Natural killer cell (primary cell): ENCODE results near the gene DDX1. TPM values are rescaled to one million over a fixed set of nuclear protein-coding genes. Genes with fewer than 3 reads are reported as not detected.
"Not testable (repeated sequence)": the region's sequence is repeated elsewhere in the genome, so short reads cannot be mapped to it uniquely, and the experiment has no call there.

Experiments used
- ATAC-seq, 3 donors: fragments of 150-1000 bp in 2 of 3; fragments of 200-7000 bp in 1 of 3; cut with Tn5 transposase; 1 replicate in 1 of 3; 2 replicates in 2 of 3; pipeline ENCODE4 v1.10.0; 2021; ENCODE audit warnings: mild to moderate bottlenecking in 2 of 3, moderate library complexity in 2 of 3
- DNase-seq, 2 donors: peaks; one replicate each; pipeline versions ENCODE4 v3.0.0 to v3.0.0-alpha.2; 2013 to 2021; ENCODE audit warnings: mixed read lengths in 1 of 2
- H3K27ac ChIP-seq: one replicate; pipeline ENCODE4 v1.5.1; 2013; ENCODE audit warnings: mild to moderate bottlenecking, low read length
- H3K27me3 ChIP-seq: one replicate; pipeline ENCODE4 v1.6.1; 2013; ENCODE audit warnings: low read length; ENCODE audit not compliant: control insufficient read depth, insufficient read depth
- H3K36me3 ChIP-seq: one replicate; pipeline ENCODE4 v1.6.1; 2013; ENCODE audit warnings: low read length; ENCODE audit not compliant: control insufficient read depth, insufficient read depth
- H3K4me1 ChIP-seq: one replicate; pipeline ENCODE4 v1.6.1; 2013; ENCODE audit warnings: low read length; ENCODE audit not compliant: control insufficient read depth, insufficient read depth
- H3K4me3 ChIP-seq: one replicate; pipeline ENCODE4 v1.5.1; 2013; ENCODE audit warnings: low read length
- H3K9me3 ChIP-seq: one replicate; pipeline ENCODE4 v1.6.1; 2013; ENCODE audit warnings: low read length; ENCODE audit not compliant: control insufficient read depth, insufficient read depth
- H3K27ac Mint-ChIP-seq, 2 donors: one replicate each; pipeline ENCODE4 v1.8.0; 2022; ENCODE audit warnings: mild to moderate bottlenecking in 2 of 2, mixed read lengths in 2 of 2, moderate library complexity in 1 of 2
- H3K27me3 Mint-ChIP-seq, 2 donors: one replicate each; pipeline ENCODE4 v1.8.0; 2022; ENCODE audit warnings: low read depth in 2 of 2, mixed read lengths in 2 of 2
- H3K36me3 Mint-ChIP-seq: one replicate; pipeline ENCODE4 v1.8.0; 2022; ENCODE audit warnings: mixed read lengths
- H3K4me1 Mint-ChIP-seq, 2 donors: one replicate each; pipeline ENCODE4 v1.8.0; 2022; ENCODE audit warnings: mixed read lengths in 2 of 2
- H3K4me3 Mint-ChIP-seq: one replicate; pipeline ENCODE4 v1.8.0; 2022; ENCODE audit warnings: mild to moderate bottlenecking, moderate library complexity, mixed read lengths
- H3K9me3 Mint-ChIP-seq, 2 donors: one replicate each; pipeline ENCODE4 v1.8.0; 2022; ENCODE audit warnings: mixed read lengths in 2 of 2
- WGBS: methylation state at CpG from one replicate; pipeline ENCODE4 v1.1.7; 2013; ENCODE audit warnings: missing lambda C conversion rate; ENCODE audit not compliant: insufficient coverage; 5-methylcytosine and 5-hydroxymethylcytosine counted together
- intact Hi-C: fragments of 100-400 bp; cut with micrococcal nuclease; formaldehyde crosslinking; loops from one replicate; pipeline ENCODE4 v1.14.2; 2022
- total RNA-seq, 4 donors: library from RNA; stranded (reverse); fragments of 120-200 nt in 1 of 4; gene quantifications; one replicate each; pipeline versions ENCODE4 v1.2.3 to v1.2.4, GENCODE V29; 2013 to 2022
- TF ChIP-seq, protein P1 (sequence below): fragments of 200-600 bp; IDR thresholded peaks from one replicate; pipeline ENCODE4 v1.8.0; 2022; ENCODE audit warnings: antibody characterized with exemption

DDX1 gene
- total RNA-seq, 3 donors from 2014 or later (not counting 1 experiment from before 2014, with no cell fraction given) = 28.5 to 43.4 (median 37.2) TPM

- Mint-ChIP-seq H3K36me3 (peaks cover 17% of the 10 kb centered on the region), H3K27ac (no peak overlapping the region), H3K27me3 (no peaks in the 10 kb centered on the region), H3K4me1 (peaks cover 0 to 4% of the 10 kb centered on the region in 2 donors), H3K9me3 (no peaks in the 10 kb centered on the region), H3K4me3 (no peak overlapping the region)
- Histone ChIP-seq H3K36me3 (peaks cover 69% of the 10 kb centered on the region), H3K4me1 (no peaks in the 10 kb centered on the region), H3K9me3 (no peaks in the 10 kb centered on the region), H3K27ac (no peak overlapping the region), H3K4me3 (no peak overlapping the region), H3K27me3 (no peaks in the 10 kb centered on the region)
- intact Hi-C loops = no loop called here
- 100% methylated on average over 3 of the region's 4 CpGs for WGBS
- DNase-seq (no peak), ATAC-seq (no peak)
- TF ChIP-seq, protein P1, sequence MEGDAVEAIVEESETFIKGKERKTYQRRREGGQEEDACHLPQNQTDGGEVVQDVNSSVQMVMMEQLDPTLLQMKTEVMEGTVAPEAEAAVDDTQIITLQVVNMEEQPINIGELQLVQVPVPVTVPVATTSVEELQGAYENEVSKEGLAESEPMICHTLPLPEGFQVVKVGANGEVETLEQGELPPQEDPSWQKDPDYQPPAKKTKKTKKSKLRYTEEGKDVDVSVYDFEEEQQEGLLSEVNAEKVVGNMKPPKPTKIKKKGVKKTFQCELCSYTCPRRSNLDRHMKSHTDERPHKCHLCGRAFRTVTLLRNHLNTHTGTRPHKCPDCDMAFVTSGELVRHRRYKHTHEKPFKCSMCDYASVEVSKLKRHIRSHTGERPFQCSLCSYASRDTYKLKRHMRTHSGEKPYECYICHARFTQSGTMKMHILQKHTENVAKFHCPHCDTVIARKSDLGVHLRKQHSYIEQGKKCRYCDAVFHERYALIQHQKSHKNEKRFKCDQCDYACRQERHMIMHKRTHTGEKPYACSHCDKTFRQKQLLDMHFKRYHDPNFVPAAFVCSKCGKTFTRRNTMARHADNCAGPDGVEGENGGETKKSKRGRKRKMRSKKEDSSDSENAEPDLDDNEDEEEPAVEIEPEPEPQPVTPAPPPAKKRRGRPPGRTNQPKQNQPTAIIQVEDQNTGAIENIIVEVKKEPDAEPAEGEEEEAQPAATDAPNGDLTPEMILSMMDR = no peak
Measured at GRCh38 chr2:15608392-15608761, 16.7 kb downstream of the DDX1 start.

DNA sequence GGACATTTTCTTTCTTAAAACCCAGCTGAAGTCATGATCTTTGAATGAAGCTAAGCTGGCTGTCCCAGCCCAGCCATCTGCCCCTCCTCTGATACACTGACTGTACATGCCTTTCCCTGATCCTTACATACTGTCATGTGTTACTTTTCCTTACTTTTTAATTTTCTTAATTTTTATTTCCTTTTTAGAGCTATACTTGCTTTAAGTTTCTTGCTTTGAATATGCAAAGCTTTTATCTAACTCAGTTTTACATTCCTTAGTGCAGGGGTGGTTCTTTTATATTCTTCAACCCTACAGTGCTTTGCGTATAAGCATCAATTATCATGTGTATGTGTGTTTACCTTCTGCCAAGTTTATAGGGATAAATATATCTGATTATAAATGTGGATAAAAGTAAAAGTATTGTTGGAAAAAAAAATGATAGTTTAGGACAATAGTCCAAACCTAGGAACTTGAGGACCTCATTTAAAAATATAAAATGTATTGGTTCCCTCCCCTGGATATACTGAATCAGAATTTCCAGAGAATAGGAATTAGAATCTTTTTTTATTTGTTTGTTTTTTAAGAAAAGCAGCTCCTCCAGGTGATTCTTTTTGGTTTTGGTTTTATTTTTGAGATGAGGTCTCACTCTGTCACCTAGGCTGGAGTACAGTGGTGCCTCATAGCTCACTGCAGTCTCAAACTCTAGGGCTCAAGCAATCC is 17.8 kb downstream of the DDX1 start:
- Histone ChIP-seq H3K27me3 (no peaks in the 10 kb centered on the region), H3K27ac (no peak overlapping the region), H3K4me1 (no peaks in the 10 kb centered on the region), H3K36me3 (peaks cover 65% of the 10 kb centered on the region), H3K9me3 (no peaks in the 10 kb centered on the region), H3K4me3 (no peak overlapping the region)
- Mint-ChIP-seq H3K9me3 (no peaks in the 10 kb centered on the region), H3K4me3 (no peak overlapping the region), H3K4me1 (peaks cover 0 to 4% of the 10 kb centered on the region in 2 donors), H3K27ac (no peak overlapping the region), H3K27me3 (no peaks in the 10 kb centered on the region), H3K36me3 (peaks cover 17% of the 10 kb centered on the region)
- DNase-seq = no peak
- no peak for ATAC-seq
- intact Hi-C loops = no loop called here
- TF ChIP-seq, protein P1 = no peak
- no CpG with 5 or more reads among the region's 1 CpG for WGBS

DNA sequence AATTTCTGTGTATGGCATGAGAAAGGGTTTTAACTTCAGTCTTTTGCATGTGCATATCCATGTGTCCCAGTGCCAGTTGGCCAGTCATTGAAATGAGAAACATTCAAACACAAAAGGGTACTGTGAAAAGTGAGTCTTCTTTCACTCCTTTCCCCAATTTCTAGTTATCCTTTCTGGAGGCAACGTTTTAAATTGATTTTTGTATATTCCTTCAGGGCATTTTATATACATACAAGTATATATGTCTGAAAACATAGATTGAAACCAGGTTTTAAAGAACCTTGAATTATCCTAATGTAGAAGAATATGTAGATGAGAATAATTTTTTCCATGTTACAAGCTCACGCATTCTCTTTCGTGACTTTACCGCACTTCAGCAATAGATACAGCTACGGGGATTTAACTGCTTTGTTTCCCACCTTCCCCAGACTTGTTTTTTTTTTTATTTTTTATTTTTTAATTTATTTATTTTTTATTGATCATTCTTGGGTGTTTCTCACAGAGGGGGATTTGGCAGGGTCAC is 18.8 kb downstream of the DDX1 start:
- Histone ChIP-seq H3K27ac (no peak overlapping the region), H3K27me3 (no peaks in the 10 kb centered on the region), H3K4me3 (no peak overlapping the region), H3K9me3 (no peaks in the 10 kb centered on the region), H3K36me3 (peaks cover 60% of the 10 kb centered on the region), H3K4me1 (no peaks in the 10 kb centered on the region)
- WGBS = 100% methylated on average over 3 of the region's 5 CpGs
- no peaks in the 10 kb centered on the region for H3K9me3 Mint-ChIP-seq
- H3K4me3 Mint-ChIP-seq = no peak overlapping the region
- DNase-seq = no peak
- H3K27me3 Mint-ChIP-seq = no peaks in the 10 kb centered on the region
- no peak for ATAC-seq
- peaks cover 0 to 14% of the 10 kb centered on the region in 2 donors for H3K4me1 Mint-ChIP-seq
- no peak overlapping the region for H3K27ac Mint-ChIP-seq
- intact Hi-C loops = no loop called here
- TF ChIP-seq, protein P1 = no peak
- H3K36me3 Mint-ChIP-seq = peaks cover 7% of the 10 kb centered on the region

- H3K27ac Mint-ChIP-seq, H3K27ac ChIP-seq, H3K9me3 ChIP-seq, H3K4me1 ChIP-seq, DNase-seq, H3K4me3 Mint-ChIP-seq, ATAC-seq, H3K4me3 ChIP-seq, H3K9me3 Mint-ChIP-seq, H3K27me3 Mint-ChIP-seq, H3K36me3 Mint-ChIP-seq, intact Hi-C loops, H3K27me3 ChIP-seq: not testable (repeated sequence)
- peaks cover 0 to 15% of the 10 kb centered on the region in 2 donors for H3K4me1 Mint-ChIP-seq
- peaks cover 48% of the 10 kb centered on the region for H3K36me3 ChIP-seq
- 97% methylated on average over 16 of the region's 33 CpGs for WGBS
Measured at GRCh38 chr2:15612101-15612500, 20.4 kb downstream of the DDX1 start.
